NT2/D1 (cell line): ENCODE results near the gene TKT.

Source experiments
- DNase-seq: peaks from one replicate; pipeline ENCODE4 v3.0.0-alpha.2; 2011; ENCODE audit warnings: low read depth, low spot score
- H3K27me3 ChIP-seq: 2 replicates; pipeline ENCODE4 v1.6.0; 2011; ENCODE audit warnings: mild to moderate bottlenecking; ENCODE audit not compliant: insufficient read length, insufficient read depth
- H3K36me3 ChIP-seq: 2 replicates; pipeline ENCODE4 v1.6.1; 2011; ENCODE audit warnings: mild to moderate bottlenecking, low read length, mixed read lengths; ENCODE audit not compliant: insufficient read depth, insufficient read length
- H3K4me1 ChIP-seq: 2 replicates; pipeline ENCODE4 v1.5.1; 2011; ENCODE audit not compliant: insufficient read depth, insufficient read length
- H3K4me3 ChIP-seq: 2 replicates; pipeline ENCODE4 v1.5.1; 2011; ENCODE audit warnings: low read depth; ENCODE audit not compliant: insufficient read length
- H3K9ac ChIP-seq: 2 replicates; pipeline ENCODE4 v1.6.0; 2011; ENCODE audit warnings: low read depth; ENCODE audit not compliant: insufficient read length
- H3K9me3 ChIP-seq: 2 replicates; pipeline ENCODE4 v1.5.1; 2011; ENCODE audit warnings: mild to moderate bottlenecking, low read length; ENCODE audit not compliant: insufficient read depth
- SUZ12 ChIP-seq: IDR thresholded peaks from 2 replicates; pipeline ENCODE4 v1.6.1; 2011; ENCODE audit not compliant: insufficient read length, insufficient read depth; ENCODE audit errors: extremely low read depth
- YY1 ChIP-seq: IDR thresholded peaks from 2 replicates; pipeline ENCODE4 v1.6.1; 2011; ENCODE audit not compliant: insufficient read length, insufficient read depth
- ZNF274 ChIP-seq: IDR thresholded peaks from 2 replicates; pipeline ENCODE4 v1.6.1; 2011; ENCODE audit warnings: mild to moderate bottlenecking, low read depth, low read length

The TKT gene

GRCh38 chr3:53232641-53233377 is 23.0 kb downstream of the TKT start:
- Histone ChIP-seq H3K9ac (no peak overlapping the region), H3K4me3 (no peak overlapping the region), H3K36me3 (peaks cover 96% of the 10 kb centered on the region), H3K27me3 (no peaks in the 10 kb centered on the region), H3K9me3 (no peaks in the 10 kb centered on the region), H3K4me1 (peaks cover 21% of the 10 kb centered on the region)
- no peak for TF ChIP-seq YY1
- DNase-seq, result no peak

GRCh38 chr3:53231532-53232511 is 24.0 kb downstream of the TKT start:
- Histone ChIP-seq H3K4me3 (no peak overlapping the region), H3K9ac (no peak overlapping the region), H3K9me3 (no peaks in the 10 kb centered on the region), H3K4me1 (peaks cover 23% of the 10 kb centered on the region), H3K36me3 (peaks cover 99% of the 10 kb centered on the region), H3K27me3 (no peaks in the 10 kb centered on the region)
- no peak for DNase-seq
- TF ChIP-seq YY1 (no peak), SUZ12 (no peak), ZNF274 (no peak)

GRCh38 chr3:53230789-53231188 is 25.0 kb downstream of the TKT start:
- H3K27me3 ChIP-seq, result no peaks in the 10 kb centered on the region
- H3K36me3 ChIP-seq, result peaks cover 99% of the 10 kb centered on the region
- DNase-seq, result no peak
- H3K9me3 ChIP-seq, result no peaks in the 10 kb centered on the region
- no peak overlapping the region for H3K4me3 ChIP-seq
- no peak overlapping the region for H3K9ac ChIP-seq
- TF ChIP-seq ZNF274, result no peak
- no peak for TF ChIP-seq SUZ12
- TF ChIP-seq YY1, result no peak
- peaks cover 14% of the 10 kb centered on the region for H3K4me1 ChIP-seq

GRCh38 chr3:53230041-53230621 is 25.7 kb downstream of the TKT start:
- Histone ChIP-seq H3K9me3 (no peaks in the 10 kb centered on the region), H3K27me3 (no peaks in the 10 kb centered on the region), H3K36me3 (peaks cover 99% of the 10 kb centered on the region), H3K4me1 (peaks cover 14% of the 10 kb centered on the region), H3K4me3 (no peak overlapping the region), H3K9ac (no peak overlapping the region)
- DNase-seq, result no peak
- no peak for TF ChIP-seq SUZ12
- no peak for TF ChIP-seq YY1
- no peak for TF ChIP-seq ZNF274

GRCh38 chr3:53229606-53230005 is 26.2 kb downstream of the TKT start:
- TF ChIP-seq YY1 (no peak), SUZ12 (no peak), ZNF274 (no peak)
- Histone ChIP-seq H3K4me1 (peaks cover 14% of the 10 kb centered on the region), H3K4me3 (no peak overlapping the region), H3K9ac (no peak overlapping the region), H3K27me3 (no peaks in the 10 kb centered on the region), H3K36me3 (peaks cover 100% of the 10 kb centered on the region), H3K9me3 (no peaks in the 10 kb centered on the region)
- DNase-seq, result no peak

GRCh38 chr3:53229171-53229570 is 26.7 kb downstream of the TKT start:
- Histone ChIP-seq H3K27me3 (no peaks in the 10 kb centered on the region), H3K4me1 (peaks cover 14% of the 10 kb centered on the region), H3K9me3 (no peaks in the 10 kb centered on the region), H3K9ac (no peak overlapping the region), H3K36me3 (peaks cover 100% of the 10 kb centered on the region), H3K4me3 (no peak overlapping the region)
- DNase-seq, result no peak
- TF ChIP-seq ZNF274, result no peak
- no peak for TF ChIP-seq YY1
- no peak for TF ChIP-seq SUZ12
